A673 (cell line): ENCODE results near the gene FGF7.
"Not testable (repeated sequence)": the region's sequence is repeated elsewhere in the genome, so short reads cannot be mapped to it uniquely, and the experiment has no call there.

ENCODE experiments used
- CTCF ChIP-seq: fragments of 300-800, 200-600 bp; sonication (generic); conservative IDR thresholded peaks from 2 replicates; pipeline ENCODE4 v1.5.1; 2017; ENCODE audit warnings: low read depth, mild to moderate bottlenecking, antibody characterized with exemption, low read length, moderate library complexity, mixed read lengths
- EZH2 ChIP-seq: fragments of 200-600 bp; sonication (generic); IDR thresholded peaks from 2 replicates; pipeline ENCODE4 v1.6.1; 2017; ENCODE audit warnings: borderline replicate concordance, low read depth, mild to moderate bottlenecking, mixed read lengths, antibody characterized with exemption, low read length; ENCODE audit not compliant: poor library complexity, severe bottlenecking

- TF ChIP-seq CTCF, EZH2: not testable (repeated sequence)
These were observed 89.7 kb downstream of the FGF7 start for GRCh38 chr15:49512739-49513138.
